ENCODE results near the gene STPG1. TPM values are rescaled to one million over a fixed set of nuclear protein-coding genes. Genes with fewer than 3 reads are reported as not detected.

STPG1 gene
- total and polyA plus RNA-seq, 9 of the 15 experiments (the other 6 are each of a cell fraction or from before 2014, with no cell fraction given): 5.0 to 11.9 (median 8.3) TPM

GRCh38 chr1:24438423-24438901 lies 24.9 kb upstream of the STPG1 start (continued):
- no peak for TF ChIP-seq TAF7 (tag; IDR thresholded peaks at IDR 0.05)
- TF ChIP-seq LEF1 (IDR thresholded peaks at IDR 0.05): no peak
- no peak for TF ChIP-seq ZNF77 (CRISPR knock-in tag; IDR thresholded peaks at IDR 0.05)
- TF ChIP-seq ZNF586 (CRISPR knock-in tag; conservative IDR thresholded peaks at IDR 0.05): no peak
- TF ChIP-seq SP2 (IDR thresholded peaks at IDR 0.05; ENCODE audit: extremely low read depth, low read depth, low read length, poor library complexity, severe bottlenecking): no peak
- TF ChIP-seq ELF2 (CRISPR knock-in tag; IDR thresholded peaks at IDR 0.05): no peak
- TF ChIP-seq RFX1 (IDR thresholded peaks at IDR 0.05): no peak
- no peak for TF ChIP-seq XRCC4 (IDR thresholded peaks at IDR 0.05; ENCODE audit: extremely low read depth, insufficient read depth, insufficient read length)
- no peak for TF ChIP-seq POU5F1 (IDR thresholded peaks at IDR 0.05; ENCODE audit: borderline replicate concordance, low read depth, low read length, partially characterized antibody)
- no peak for TF ChIP-seq ZNF175 (CRISPR knock-in tag; IDR thresholded peaks at IDR 0.05; ENCODE audit: low read depth)
- 0 out of 4 replicates have a peak, but pooled peaks of 1 of the 2 experiments have one; percentile 63 for TF ChIP-seq UBTF (IDR thresholded peaks at IDR 0.05; ENCODE audit: borderline replicate concordance in 1 of 2, low read depth in 2 of 2, low read length in 2 of 2)
- no peak for TF ChIP-seq ILK (tag; IDR thresholded peaks at IDR 0.05; ENCODE audit: borderline replicate concordance, low read depth)
- TF ChIP-seq ZNF740 (CRISPR knock-in tag; IDR thresholded peaks at IDR 0.05): no peak
- no peak for TF ChIP-seq ZNF740 (tag; IDR thresholded peaks at IDR 0.05)
- TF ChIP-seq XRCC3 (IDR thresholded peaks at IDR 0.05): no peak
- no peak for TF ChIP-seq FUS (optimal IDR thresholded peaks at IDR 0.05; ENCODE audit: low read depth, low read length)
- TF ChIP-seq NFE2L1 (tag; IDR thresholded peaks at IDR 0.05; ENCODE audit: borderline replicate concordance, low read depth): no peak
- no peak for TF ChIP-seq EGR1 (conservative IDR thresholded peaks at IDR 0.05)
- TF ChIP-seq, protein P1, sequence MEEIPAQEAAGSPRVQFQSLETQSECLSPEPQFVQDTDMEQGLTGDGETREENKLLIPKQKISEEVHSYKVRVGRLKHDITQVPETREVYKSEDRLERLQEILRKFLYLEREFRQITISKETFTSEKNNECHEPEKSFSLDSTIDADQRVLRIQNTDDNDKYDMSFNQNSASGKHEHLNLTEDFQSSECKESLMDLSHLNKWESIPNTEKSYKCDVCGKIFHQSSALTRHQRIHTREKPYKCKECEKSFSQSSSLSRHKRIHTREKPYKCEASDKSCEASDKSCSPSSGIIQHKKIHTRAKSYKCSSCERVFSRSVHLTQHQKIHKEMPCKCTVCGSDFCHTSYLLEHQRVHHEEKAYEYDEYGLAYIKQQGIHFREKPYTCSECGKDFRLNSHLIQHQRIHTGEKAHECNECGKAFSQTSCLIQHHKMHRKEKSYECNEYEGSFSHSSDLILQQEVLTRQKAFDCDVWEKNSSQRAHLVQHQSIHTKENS (CRISPR knock-in tag; IDR thresholded peaks at IDR 0.05): no peak
- no peak for TF ChIP-seq ZNF445 (CRISPR knock-in tag; IDR thresholded peaks at IDR 0.05; ENCODE audit: low read depth)
- no peak for TF ChIP-seq MAFF (IDR thresholded peaks at IDR 0.05; ENCODE audit: low read length)
- no peak for TF ChIP-seq PHF8 (IDR thresholded peaks at IDR 0.05; ENCODE audit: borderline replicate concordance, low read length)
- no peak for TF ChIP-seq ILF3 (IDR thresholded peaks at IDR 0.05; ENCODE audit: borderline replicate concordance)
- peak; percentile 74; the same call in 1 of the 2 replicates for TF ChIP-seq SOX6 (IDR thresholded peaks at IDR 0.05)
- TF ChIP-seq RBM17 (IDR thresholded peaks at IDR 0.05; ENCODE audit: borderline replicate concordance, low read depth, low read length): no peak
- no peak for TF ChIP-seq RBM34 (IDR thresholded peaks at IDR 0.05; ENCODE audit: borderline replicate concordance, insufficient read depth, low read length)
- TF ChIP-seq PURB (CRISPR knock-in tag; IDR thresholded peaks at IDR 0.05; ENCODE audit: low read depth): no peak
